ENCODE measurements around the gene PHF2. TPM values are rescaled to one million over a fixed set of nuclear protein-coding genes. Genes with fewer than 3 reads are reported as not detected.

Gene PHF2
- total RNA-seq, 1 experiment from 2014 or later, result 7.2 TPM

GRCh38 chr9:93636172-93636661, 59.8 kb downstream of the PHF2 start:
- in situ Hi-C loops (cut with HindIII; ENCODE audit: low pct_unique_long_range_greater_than_20kb, low sequenced_read_pairs), result no loop called here

GRCh38 chr9:93636667-93637066, 60.3 kb downstream of the PHF2 start:
- DNase-seq (ENCODE audit: low read depth), result no peak
- in situ Hi-C loops (cut with HindIII; ENCODE audit: low pct_unique_long_range_greater_than_20kb, low sequenced_read_pairs), result no loop called here

More at GRCh38 chr9:93636172-93636661, 59.8 kb downstream of the PHF2 start:
- DNase-seq (ENCODE audit: low read depth), result no peak

GRCh38 chr9:93637886-93638285, 61.5 kb downstream of the PHF2 start:
- in situ Hi-C loops (cut with HindIII; ENCODE audit: low pct_unique_long_range_greater_than_20kb, low sequenced_read_pairs), result no loop called here
- no peak for DNase-seq (ENCODE audit: low read depth)

GRCh38 chr9:93640027-93640426, 63.6 kb downstream of the PHF2 start:
- DNase-seq (ENCODE audit: low read depth), result no peak
- in situ Hi-C loops (cut with HindIII; ENCODE audit: low pct_unique_long_range_greater_than_20kb, low sequenced_read_pairs), result no loop called here

- no peak for DNase-seq (ENCODE audit: low read depth)
- in situ Hi-C loops (cut with HindIII; ENCODE audit: low pct_unique_long_range_greater_than_20kb, low sequenced_read_pairs), result no loop called here
These were observed 66.6 kb downstream of the PHF2 start for GRCh38 chr9:93642961-93643360.

- in situ Hi-C loops (cut with HindIII; ENCODE audit: low pct_unique_long_range_greater_than_20kb, low sequenced_read_pairs), result no loop called here
- DNase-seq (ENCODE audit: low read depth), result no peak
These were observed 68.2 kb downstream of the PHF2 start for GRCh38 chr9:93644397-93645088.

DNA sequence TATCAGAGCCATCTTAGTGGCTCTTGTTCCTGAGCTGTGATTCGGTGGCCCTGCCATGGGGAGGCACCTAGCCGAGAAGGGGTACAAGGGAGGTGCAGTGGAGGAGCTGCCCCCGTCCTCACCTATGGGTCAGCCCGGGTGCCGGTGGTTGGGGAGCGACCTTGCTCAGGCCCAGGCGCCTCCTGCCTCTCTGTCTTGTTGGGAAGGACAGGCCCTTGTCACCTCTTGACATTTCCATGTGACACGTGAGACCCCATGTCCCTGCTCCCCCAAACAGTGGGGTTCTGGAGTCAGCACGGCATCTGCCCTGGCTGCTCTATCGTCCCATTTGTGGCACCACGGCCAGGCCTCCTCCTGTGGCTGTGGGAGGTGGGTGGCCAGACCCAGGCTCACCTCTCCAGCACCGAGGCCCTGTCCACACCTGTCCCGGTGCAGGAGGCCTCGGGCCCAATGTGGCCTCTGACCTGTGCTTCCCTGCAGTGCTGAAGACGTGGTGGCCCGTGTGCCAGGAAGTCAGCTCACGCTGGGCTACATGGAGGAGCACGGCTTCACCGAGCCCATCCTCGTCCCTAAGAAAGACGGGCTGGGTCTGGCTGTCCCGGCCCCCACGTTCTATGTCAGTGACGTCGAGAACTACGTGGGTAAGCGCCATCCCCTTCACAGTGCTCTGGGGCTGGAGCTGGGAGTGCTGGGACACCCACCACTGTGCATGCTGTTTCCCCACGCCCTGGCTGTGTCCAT, 68.9 kb downstream of the PHF2 start:
- in situ Hi-C loops (cut with HindIII; ENCODE audit: low pct_unique_long_range_greater_than_20kb, low sequenced_read_pairs), result no loop called here

DNA sequence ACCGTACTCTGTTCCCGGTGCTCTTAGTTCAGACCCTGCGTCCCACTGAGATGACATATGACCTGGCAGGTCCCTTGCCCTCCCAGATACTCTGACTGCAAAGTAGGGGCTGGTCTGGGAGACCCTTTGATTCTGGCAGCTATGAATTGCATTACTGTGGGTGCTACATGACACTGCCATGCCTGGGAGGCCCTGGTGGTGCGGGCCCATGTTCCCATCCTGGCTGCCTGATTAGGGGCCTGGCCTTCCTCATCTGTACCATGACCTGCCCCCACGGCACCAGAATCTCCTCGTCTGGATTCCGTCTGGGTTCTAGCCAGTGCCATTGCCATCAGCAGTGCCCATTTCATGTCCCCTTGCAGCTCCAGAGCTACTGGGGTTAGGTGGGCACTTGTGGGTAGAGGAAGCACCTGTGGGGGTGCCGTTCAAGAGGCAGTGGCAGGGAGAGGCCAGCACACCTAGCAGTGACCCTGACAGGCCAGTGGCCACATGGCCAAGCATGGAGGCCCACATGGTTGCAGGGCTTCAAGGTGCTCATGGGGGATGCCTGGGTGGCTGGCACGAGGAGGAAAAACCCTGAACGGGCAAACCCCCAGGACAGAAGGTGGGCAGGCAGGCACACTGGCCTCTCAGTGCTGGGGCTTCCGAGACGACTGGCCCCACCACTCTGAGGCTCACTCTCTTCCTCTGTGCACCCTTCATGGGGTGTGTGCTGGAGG, 69.7 kb downstream of the PHF2 start:
- in situ Hi-C loops (cut with HindIII; ENCODE audit: low pct_unique_long_range_greater_than_20kb, low sequenced_read_pairs), result no loop called here
- DNase-seq (ENCODE audit: low read depth), result no peak

More for the DNA sequence above, 68.9 kb downstream of the PHF2 start:
- DNase-seq (ENCODE audit: low read depth), result no peak

- no peak for DNase-seq (ENCODE audit: low read depth)
- in situ Hi-C loops (cut with HindIII; ENCODE audit: low pct_unique_long_range_greater_than_20kb, low sequenced_read_pairs), result no loop called here
These were observed 70.3 kb downstream of the PHF2 start for GRCh38 chr9:93646640-93647178.

DNA sequence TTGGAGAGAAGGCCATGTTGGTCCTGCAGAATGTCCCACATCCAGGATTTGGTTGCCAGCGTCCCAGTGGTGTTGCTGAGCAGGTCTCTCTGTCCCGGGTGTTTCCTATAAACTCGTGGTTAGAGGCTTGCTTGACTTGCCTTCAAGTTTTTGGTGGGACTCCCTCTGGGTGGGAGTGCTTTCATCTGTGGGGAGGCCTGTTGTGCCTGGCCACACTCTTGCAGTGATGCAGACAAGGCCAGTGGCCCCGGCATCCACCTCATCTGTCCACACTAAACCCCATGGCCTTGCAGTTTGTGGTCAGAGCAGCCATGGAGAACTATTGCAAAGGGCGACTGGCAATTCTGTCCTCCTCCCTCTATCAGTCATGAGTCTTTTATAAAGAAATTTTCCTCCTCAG, 71.8 kb downstream of the PHF2 start:
- in situ Hi-C loops (cut with HindIII; ENCODE audit: low pct_unique_long_range_greater_than_20kb, low sequenced_read_pairs), result no loop called here
- no peak for DNase-seq (ENCODE audit: low read depth)

- no peak for DNase-seq (ENCODE audit: low read depth)
- in situ Hi-C loops (cut with HindIII; ENCODE audit: low pct_unique_long_range_greater_than_20kb, low sequenced_read_pairs), result no loop called here
These were observed 72.5 kb downstream of the PHF2 start for GRCh38 chr9:93648836-93649235.

DNA sequence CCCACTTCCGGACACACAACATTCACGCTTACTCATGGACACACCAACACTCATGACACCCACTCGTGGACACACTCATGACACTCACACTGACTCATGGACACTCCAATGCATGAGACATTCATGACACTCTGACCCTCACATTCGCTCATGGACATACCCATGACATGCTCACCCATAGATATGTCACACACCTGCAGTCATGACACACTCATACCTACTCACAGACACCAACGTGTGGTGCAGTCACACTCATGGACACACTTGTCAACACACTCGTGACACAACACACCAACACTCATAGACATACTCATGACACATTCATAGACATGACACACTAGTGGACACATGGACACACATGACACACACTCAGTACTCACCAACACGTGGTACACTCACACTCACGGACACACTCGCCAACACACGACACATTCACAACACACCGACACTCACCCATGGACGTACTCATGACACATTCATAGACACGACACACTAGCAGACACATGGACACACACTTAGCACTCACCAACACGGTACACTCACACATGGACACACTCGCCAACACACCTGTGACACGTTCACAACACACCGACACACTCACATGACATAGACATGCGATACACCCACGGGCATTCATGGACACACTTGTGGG, 73.4 kb downstream of the PHF2 start:
- in situ Hi-C loops (cut with HindIII; ENCODE audit: low pct_unique_long_range_greater_than_20kb, low sequenced_read_pairs), result no loop called here

DNA sequence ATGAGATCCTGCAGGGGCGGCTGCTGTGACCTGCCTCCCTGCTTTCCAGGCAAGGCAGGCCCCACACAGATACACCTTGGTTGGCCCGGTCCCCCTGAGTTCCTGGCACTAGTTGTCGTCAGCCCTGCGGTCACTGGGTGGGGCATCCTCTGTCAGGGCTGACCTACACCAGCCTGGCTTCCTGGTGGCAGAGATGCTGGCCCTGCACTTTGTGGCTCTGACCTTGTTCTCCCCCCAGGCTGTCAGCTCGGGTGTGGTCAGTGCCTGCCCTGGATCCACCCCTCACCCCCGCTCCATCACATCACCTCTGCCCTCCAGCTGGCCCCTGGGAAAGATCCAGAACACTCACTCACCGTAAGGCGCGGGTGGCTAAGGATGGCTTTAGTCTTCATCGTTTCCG, 74.1 kb downstream of the PHF2 start:
- DNase-seq (ENCODE audit: low read depth), result no peak
- in situ Hi-C loops (cut with HindIII; ENCODE audit: low pct_unique_long_range_greater_than_20kb, low sequenced_read_pairs), result no loop called here

More for the DNA sequence above, 73.4 kb downstream of the PHF2 start:
- DNase-seq (ENCODE audit: low read depth), result no peak

DNA sequence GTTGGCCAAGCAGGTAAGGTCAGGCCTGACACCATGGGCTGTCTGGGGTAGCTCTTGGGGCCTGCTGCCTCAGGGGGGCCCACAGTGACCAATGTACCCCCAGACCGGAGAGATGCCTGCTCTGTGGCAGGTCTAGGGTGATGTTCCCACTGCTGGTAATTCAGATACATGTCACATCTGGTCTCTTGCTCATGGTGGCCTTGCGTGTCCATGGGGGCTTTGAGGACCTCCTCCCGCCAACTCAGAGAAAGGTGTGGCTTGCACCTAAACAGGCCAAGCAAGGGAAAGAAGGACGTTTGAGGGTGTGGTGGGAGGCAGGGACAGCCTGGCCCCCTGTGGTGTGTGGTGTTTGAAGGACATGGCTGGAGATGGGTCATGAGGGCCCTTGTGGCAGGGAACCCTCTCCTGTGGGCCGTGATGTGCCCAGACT, 75.2 kb downstream of the PHF2 start:
- in situ Hi-C loops (cut with HindIII; ENCODE audit: low pct_unique_long_range_greater_than_20kb, low sequenced_read_pairs), result no loop called here
- DNase-seq (ENCODE audit: low read depth), result no peak

GRCh38 chr9:93652604-93653592, 76.5 kb downstream of the PHF2 start:
- in situ Hi-C loops (cut with HindIII; ENCODE audit: low pct_unique_long_range_greater_than_20kb, low sequenced_read_pairs), result no loop called here
- DNase-seq (ENCODE audit: low read depth), result no peak

DNA sequence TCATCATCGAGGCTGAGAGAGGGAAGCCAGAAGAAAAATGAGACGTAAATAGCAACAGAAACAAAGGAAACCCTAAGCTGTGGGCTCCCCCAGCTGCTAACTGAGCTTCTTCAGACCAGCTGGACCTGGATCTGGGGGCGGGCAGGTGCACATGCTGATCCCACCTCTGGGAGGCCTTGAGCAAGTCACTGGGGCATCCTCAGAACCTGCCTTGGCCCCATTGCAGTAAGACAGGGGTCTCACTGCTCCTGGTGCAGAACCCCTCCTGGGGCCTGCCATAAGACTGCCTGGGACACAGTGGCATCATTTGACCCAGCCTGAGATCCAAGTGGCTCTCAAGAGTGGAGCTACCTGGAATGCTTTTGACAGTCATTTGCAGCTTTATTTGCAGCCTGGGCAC, 77.4 kb downstream of the PHF2 start:
- DNase-seq (ENCODE audit: low read depth), result no peak
- in situ Hi-C loops (cut with HindIII; ENCODE audit: low pct_unique_long_range_greater_than_20kb, low sequenced_read_pairs), result no loop called here

- in situ Hi-C loops (cut with HindIII; ENCODE audit: low pct_unique_long_range_greater_than_20kb, low sequenced_read_pairs), result no loop called here
- no peak for DNase-seq (ENCODE audit: low read depth)
These were observed 78.1 kb downstream of the PHF2 start for GRCh38 chr9:93654351-93654961.

Data from Caki2 (cell line).